OCI-LY7 (cell line): ENCODE measurements around the gene C4BPA. TPM values are rescaled to one million over a fixed set of nuclear protein-coding genes. Genes with fewer than 3 reads are reported as not detected.

ENCODE experiments used
- BruUV-seq: library from RNA; stranded (reverse); fragments of 400-500 nt; replicated peaks from 2 replicates; lab custom pipeline; 2021; lab: Mats Ljungman, UMichigan
- CTCF ChIA-PET: fragments of 300-600 bp; sonication (Branson Sonifier 250); formaldehyde crosslinking; loops from one replicate; lab custom pipeline; 2022; ENCODE audit warnings: antibody characterized with exemption; ENCODE audit not compliant: unreplicated experiment; lab: Charles Lee
- POLR2A ChIA-PET: fragments of 300-600 bp; sonication (Branson Sonifier 250); formaldehyde crosslinking; loops from one replicate; lab custom pipeline; 2022; ENCODE audit warnings: antibody characterized with exemption; lab: Charles Lee
- DNase-seq: peaks from one replicate; pipeline ENCODE4 v3.0.0-alpha.2; 2015; ENCODE audit warnings: low spot score
- H2AFZ ChIP-seq: fragments of 200-600 bp; sonication (generic), shearing (Covaris generic); 2 replicates; pipeline ENCODE4 v1.6.1; 2014; ENCODE audit warnings: mild to moderate bottlenecking, antibody characterized with exemption, low read length, moderate library complexity
- H3K27ac ChIP-seq: fragments of 200-600 bp; sonication (generic); 2 replicates; pipeline ENCODE4 v1.5.1; 2014; ENCODE audit warnings: mixed run types, low read depth, mild to moderate bottlenecking, moderate library complexity, low read length, inconsistent platforms; ENCODE audit not compliant: poor library complexity, severe bottlenecking
- H3K36me3 ChIP-seq: fragments of 200-600 bp; sonication (generic); 2 replicates; pipeline ENCODE4 v1.6.1; 2014; ENCODE audit warnings: mild to moderate bottlenecking, antibody characterized with exemption, low read length, moderate library complexity, mixed read lengths; ENCODE audit not compliant: insufficient read depth
- H3K4me1 ChIP-seq: fragments of 200-600 bp; sonication (generic); 2 replicates; pipeline ENCODE4 v1.5.1; 2014; ENCODE audit warnings: mild to moderate bottlenecking, low read length; ENCODE audit not compliant: insufficient read depth, poor library complexity, severe bottlenecking
- H3K4me2 ChIP-seq: fragments of 200-600 bp; sonication (generic); 2 replicates; pipeline ENCODE4 v1.6.1; 2014; ENCODE audit warnings: mild to moderate bottlenecking, low read length
- H3K4me3 ChIP-seq: fragments of 200-600 bp; sonication (generic); 2 replicates; pipeline ENCODE4 v1.5.1; 2014; ENCODE audit warnings: mild to moderate bottlenecking, low read depth, low read length; ENCODE audit not compliant: poor library complexity, severe bottlenecking
- H3K79me2 ChIP-seq: fragments of 200-600 bp; sonication (generic); 2 replicates; pipeline ENCODE4 v1.6.1; 2016; ENCODE audit warnings: low read depth, mild to moderate bottlenecking, low read length, moderate library complexity, mixed read lengths; ENCODE audit not compliant: insufficient read depth
- H3K9me2 ChIP-seq: fragments of 200-600 bp; sonication (generic); 2 replicates; pipeline ENCODE4 v1.6.1; 2016; ENCODE audit warnings: mild to moderate bottlenecking, low read length, mixed read lengths; ENCODE audit not compliant: insufficient read depth
- H3K9me3 ChIP-seq: fragments of 200-600 bp; sonication (generic); 2 replicates; pipeline ENCODE4 v1.6.1; 2014; ENCODE audit warnings: mild to moderate bottlenecking, mixed run types, low read length, mixed read lengths
- H4K20me1 ChIP-seq: fragments of 200-600 bp; sonication (generic); 2 replicates; pipeline ENCODE4 v1.6.1; 2014; ENCODE audit warnings: mild to moderate bottlenecking, antibody characterized with exemption, low read length, moderate library complexity, mixed read lengths; ENCODE audit not compliant: insufficient read depth
- EZH2phosphoT487 ChIP-seq: fragments of 200-600 bp; sonication (generic); IDR thresholded peaks from 2 replicates; pipeline ENCODE4 v1.6.1; 2018; ENCODE audit warnings: low read depth, borderline replicate concordance, mild to moderate bottlenecking, mixed run types, antibody characterized with exemption, low read length, moderate library complexity, mixed read lengths
- intact Hi-C: fragments of 100-400 bp; cut with micrococcal nuclease; formaldehyde crosslinking; loops from one replicate; pipeline ENCODE4 v1.10.0; 2022; ENCODE audit not compliant: unreplicated experiment
- total RNA-seq, 2 experiments: library from RNA; depleted of rRNA in 1 of 2; stranded (reverse); fragments of >200 nt in 1 of 2; shearing (Covaris generic) in 1 of 2; gene quantifications; 2 replicates each; pipeline ENCODE4 v1.2.3, GENCODE V29; 2014 to 2022
- TF ChIP-seq, protein P1 (sequence below): fragments of 200-600 bp; sonication (generic); conservative IDR thresholded peaks from 2 replicates; pipeline ENCODE4 v1.5.1; 2014; ENCODE audit warnings: mild to moderate bottlenecking, antibody characterized with exemption, low read length, moderate library complexity, mixed read lengths

The C4BPA gene
- total RNA-seq, 2 experiments from 2014 or later = not detected

GRCh38 chr1:207155028-207155427 is 51.0 kb downstream of the C4BPA start:
- H3K9me3 ChIP-seq = no peaks in the 10 kb centered on the region
- H3K36me3 ChIP-seq = no peaks in the 10 kb centered on the region
- H3K79me2 ChIP-seq = no peaks in the 10 kb centered on the region
- BruUV-seq = no TSS peak
- no peaks in the 10 kb centered on the region for H3K4me1 ChIP-seq
- ChIA-PET POLR2A (no interaction called here), CTCF (no interaction called here)
- TF ChIP-seq EZH2phosphoT487 = no peak
- TF ChIP-seq, protein P1, sequence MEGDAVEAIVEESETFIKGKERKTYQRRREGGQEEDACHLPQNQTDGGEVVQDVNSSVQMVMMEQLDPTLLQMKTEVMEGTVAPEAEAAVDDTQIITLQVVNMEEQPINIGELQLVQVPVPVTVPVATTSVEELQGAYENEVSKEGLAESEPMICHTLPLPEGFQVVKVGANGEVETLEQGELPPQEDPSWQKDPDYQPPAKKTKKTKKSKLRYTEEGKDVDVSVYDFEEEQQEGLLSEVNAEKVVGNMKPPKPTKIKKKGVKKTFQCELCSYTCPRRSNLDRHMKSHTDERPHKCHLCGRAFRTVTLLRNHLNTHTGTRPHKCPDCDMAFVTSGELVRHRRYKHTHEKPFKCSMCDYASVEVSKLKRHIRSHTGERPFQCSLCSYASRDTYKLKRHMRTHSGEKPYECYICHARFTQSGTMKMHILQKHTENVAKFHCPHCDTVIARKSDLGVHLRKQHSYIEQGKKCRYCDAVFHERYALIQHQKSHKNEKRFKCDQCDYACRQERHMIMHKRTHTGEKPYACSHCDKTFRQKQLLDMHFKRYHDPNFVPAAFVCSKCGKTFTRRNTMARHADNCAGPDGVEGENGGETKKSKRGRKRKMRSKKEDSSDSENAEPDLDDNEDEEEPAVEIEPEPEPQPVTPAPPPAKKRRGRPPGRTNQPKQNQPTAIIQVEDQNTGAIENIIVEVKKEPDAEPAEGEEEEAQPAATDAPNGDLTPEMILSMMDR = no peak
- H3K4me2 ChIP-seq = no peak overlapping the region
- H2AFZ ChIP-seq = no peak overlapping the region
- H4K20me1 ChIP-seq = no peaks in the 10 kb centered on the region
- H3K27ac ChIP-seq = no peak overlapping the region
- H3K4me3 ChIP-seq = no peak overlapping the region
- DNase-seq = no peak
- H3K9me2 ChIP-seq = no peaks in the 10 kb centered on the region
- intact Hi-C loops = no loop called here

- Histone ChIP-seq H3K9me3 (no peaks in the 10 kb centered on the region), H3K4me1 (no peaks in the 10 kb centered on the region), H3K27ac (no peak overlapping the region), H4K20me1 (no peaks in the 10 kb centered on the region), H2AFZ (no peak overlapping the region), H3K36me3 (no peaks in the 10 kb centered on the region), H3K4me3 (no peak overlapping the region), H3K9me2 (no peaks in the 10 kb centered on the region), H3K4me2 (no peak overlapping the region), H3K79me2 (no peaks in the 10 kb centered on the region)
- ChIA-PET POLR2A (no interaction called here), CTCF (no interaction called here)
- TF ChIP-seq, protein P1 = no peak
- no peak for TF ChIP-seq EZH2phosphoT487
- intact Hi-C loops = no loop called here
- no peak for DNase-seq
- BruUV-seq = no TSS peak
Measured at GRCh38 chr1:207156095-207156494, 52.1 kb downstream of the C4BPA start.

GRCh38 chr1:207156826-207157225 is 52.8 kb downstream of the C4BPA start:
- no peaks in the 10 kb centered on the region for H3K4me1 ChIP-seq
- TF ChIP-seq, protein P1 = no peak
- TF ChIP-seq EZH2phosphoT487 = no peak
- ChIA-PET POLR2A (no interaction called here), CTCF (no interaction called here)
- no peak overlapping the region for H2AFZ ChIP-seq
- H3K27ac ChIP-seq = no peak overlapping the region
- intact Hi-C loops = no loop called here
- H4K20me1 ChIP-seq = no peaks in the 10 kb centered on the region
- H3K36me3 ChIP-seq = no peaks in the 10 kb centered on the region
- BruUV-seq = no TSS peak
- no peak overlapping the region for H3K4me2 ChIP-seq
- no peak overlapping the region for H3K4me3 ChIP-seq
- H3K79me2 ChIP-seq = no peaks in the 10 kb centered on the region
- DNase-seq = no peak
- H3K9me2 ChIP-seq = no peaks in the 10 kb centered on the region
- H3K9me3 ChIP-seq = no peaks in the 10 kb centered on the region
